ENCODE data around the gene IFT43. TPM values are rescaled to one million over a fixed set of nuclear protein-coding genes. Genes with fewer than 3 reads are reported as not detected.

Gene IFT43
- polyA plus RNA-seq, 1 of the 3 experiments (the other 2 are of a cell fraction): 78.8 TPM

DNA sequence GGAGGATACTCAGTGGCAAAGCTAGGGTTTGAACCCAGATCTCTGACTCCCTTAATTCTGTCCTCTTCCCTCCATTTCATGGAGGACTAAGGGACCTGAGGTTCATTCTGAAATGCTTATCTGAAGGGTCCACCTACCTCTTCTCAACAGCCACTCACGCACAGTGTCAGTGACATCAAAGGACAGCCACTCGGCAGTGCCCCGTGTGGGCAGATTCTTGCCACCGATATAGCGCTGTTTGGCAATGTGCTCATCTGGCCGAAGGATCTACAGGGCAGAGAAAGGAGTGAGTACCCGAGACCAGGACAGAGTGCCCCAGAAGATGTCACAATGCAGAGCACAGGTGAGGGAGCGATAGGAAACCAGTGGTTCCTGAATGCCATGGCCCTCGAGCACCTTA lies 14.6 kb upstream of the IFT43 start:
- no peak for DNase-seq
- CTCF ChIA-PET: interaction anchor here (1.0 to 19.6 kb wide), 6 partner anchors 10 to 262 kb away, joined by 3 to 550 read pairs (median 8); partner anchors contain the start of gene TGFB3
- no peaks in the 10 kb centered on the region for H4K20me1 ChIP-seq (ENCODE audit: insufficient read depth)
- no peak overlapping the region for H3K4me2 ChIP-seq
- POLR2A ChIA-PET: no interaction called here
- H2AFZ ChIP-seq (ENCODE audit: low read depth): no peak overlapping the region
- no peaks in the 10 kb centered on the region for H3K27me3 ChIP-seq (ENCODE audit: insufficient read depth)
- H3K27ac ChIP-seq (ENCODE audit: low read depth in 2 of 2, low read length in 1 of 2): no peak overlapping the region
- no peak overlapping the region for H3K9ac ChIP-seq
- no peaks in the 10 kb centered on the region for H3K9me3 ChIP-seq
- H3K4me1 ChIP-seq (ENCODE audit: control insufficient read depth in 1 of 2, insufficient read depth in 2 of 2, low read depth in 1 of 2, low read length in 1 of 2): peaks cover 0 to 23% of the 10 kb centered on the region in 2 experiments; a peak in 2 of 4 replicates
- TF ChIP-seq YY1 (IDR thresholded peaks at IDR 0.05; ENCODE audit: low read depth) (no peak), CHD2 (IDR thresholded peaks at IDR 0.05; ENCODE audit: low read length, partially characterized antibody) (no peak), GATA2 (CRISPR knock-in tag; IDR thresholded peaks at IDR 0.05) (no peak), FOXJ3 (CRISPR knock-in tag; IDR thresholded peaks at IDR 0.05) (no peak), JUND (IDR thresholded peaks at IDR 0.05) (no peak), RAD21 (IDR thresholded peaks at IDR 0.05; ENCODE audit: low read length) (no peak), RXRA (IDR thresholded peaks at IDR 0.05; ENCODE audit: borderline replicate concordance, low read depth) (no peak), NRF1 (IDR thresholded peaks at IDR 0.05; ENCODE audit: low read depth, low read length) (no peak), ELF1 (IDR thresholded peaks at IDR 0.05) (no peak), MEF2A (IDR thresholded peaks at IDR 0.05; ENCODE audit: borderline replicate concordance, low read depth) (no peak), RCOR1 (IDR thresholded peaks at IDR 0.05; ENCODE audit: low read length) (no peak), FOXM1 (IDR thresholded peaks at IDR 0.05; ENCODE audit: low read depth) (no peak), TAF1 (IDR thresholded peaks at IDR 0.05; ENCODE audit: borderline replicate concordance, low read depth, low read length) (no peak), SIN3A (IDR thresholded peaks at IDR 0.05; ENCODE audit: borderline replicate concordance, low read depth, low read length) (no peak), TEAD4 (IDR thresholded peaks at IDR 0.05; ENCODE audit: borderline replicate concordance, insufficient read depth) (no peak), EZH2phosphoT487 (IDR thresholded peaks at IDR 0.05; ENCODE audit: borderline replicate concordance, low read depth) (no peak)
- TF ChIP-seq, protein P1, sequence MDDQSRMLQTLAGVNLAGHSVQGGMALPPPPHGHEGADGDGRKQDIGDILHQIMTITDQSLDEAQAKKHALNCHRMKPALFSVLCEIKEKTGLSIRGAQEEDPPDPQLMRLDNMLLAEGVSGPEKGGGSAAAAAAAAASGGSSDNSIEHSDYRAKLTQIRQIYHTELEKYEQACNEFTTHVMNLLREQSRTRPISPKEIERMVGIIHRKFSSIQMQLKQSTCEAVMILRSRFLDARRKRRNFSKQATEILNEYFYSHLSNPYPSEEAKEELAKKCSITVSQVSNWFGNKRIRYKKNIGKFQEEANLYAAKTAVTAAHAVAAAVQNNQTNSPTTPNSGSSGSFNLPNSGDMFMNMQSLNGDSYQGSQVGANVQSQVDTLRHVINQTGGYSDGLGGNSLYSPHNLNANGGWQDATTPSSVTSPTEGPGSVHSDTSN (IDR thresholded peaks at IDR 0.05): no peak
- TF ChIP-seq, protein P2, sequence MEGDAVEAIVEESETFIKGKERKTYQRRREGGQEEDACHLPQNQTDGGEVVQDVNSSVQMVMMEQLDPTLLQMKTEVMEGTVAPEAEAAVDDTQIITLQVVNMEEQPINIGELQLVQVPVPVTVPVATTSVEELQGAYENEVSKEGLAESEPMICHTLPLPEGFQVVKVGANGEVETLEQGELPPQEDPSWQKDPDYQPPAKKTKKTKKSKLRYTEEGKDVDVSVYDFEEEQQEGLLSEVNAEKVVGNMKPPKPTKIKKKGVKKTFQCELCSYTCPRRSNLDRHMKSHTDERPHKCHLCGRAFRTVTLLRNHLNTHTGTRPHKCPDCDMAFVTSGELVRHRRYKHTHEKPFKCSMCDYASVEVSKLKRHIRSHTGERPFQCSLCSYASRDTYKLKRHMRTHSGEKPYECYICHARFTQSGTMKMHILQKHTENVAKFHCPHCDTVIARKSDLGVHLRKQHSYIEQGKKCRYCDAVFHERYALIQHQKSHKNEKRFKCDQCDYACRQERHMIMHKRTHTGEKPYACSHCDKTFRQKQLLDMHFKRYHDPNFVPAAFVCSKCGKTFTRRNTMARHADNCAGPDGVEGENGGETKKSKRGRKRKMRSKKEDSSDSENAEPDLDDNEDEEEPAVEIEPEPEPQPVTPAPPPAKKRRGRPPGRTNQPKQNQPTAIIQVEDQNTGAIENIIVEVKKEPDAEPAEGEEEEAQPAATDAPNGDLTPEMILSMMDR (IDR thresholded peaks at IDR 0.05): no peak
- TF ChIP-seq, protein P3, sequence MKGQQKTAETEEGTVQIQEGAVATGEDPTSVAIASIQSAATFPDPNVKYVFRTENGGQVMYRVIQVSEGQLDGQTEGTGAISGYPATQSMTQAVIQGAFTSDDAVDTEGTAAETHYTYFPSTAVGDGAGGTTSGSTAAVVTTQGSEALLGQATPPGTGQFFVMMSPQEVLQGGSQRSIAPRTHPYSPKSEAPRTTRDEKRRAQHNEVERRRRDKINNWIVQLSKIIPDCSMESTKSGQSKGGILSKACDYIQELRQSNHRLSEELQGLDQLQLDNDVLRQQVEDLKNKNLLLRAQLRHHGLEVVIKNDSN (IDR thresholded peaks at IDR 0.05; ENCODE audit: borderline replicate concordance, low read depth): no peak
- H3K79me2 ChIP-seq (ENCODE audit: insufficient read depth): no peaks in the 10 kb centered on the region
- no peaks in the 10 kb centered on the region for H3F3A ChIP-seq (replicated peaks; ENCODE audit: insufficient read depth)
- H3K9me2 ChIP-seq: no peaks in the 10 kb centered on the region
- peaks cover 0 to 2% of the 10 kb centered on the region in 2 experiments for H3K36me3 ChIP-seq (replicated peaks in 1 of 2; ENCODE audit: control insufficient read depth in 1 of 2, insufficient read depth in 2 of 2, low read length in 1 of 2)
- H3K4me3 ChIP-seq (ENCODE audit: low read depth in 2 of 2, low read length in 1 of 2): no peak overlapping the region
- WGBS (ENCODE audit: low lambda C conversion rate): 93% methylated on average over 9 of the region's 9 CpGs

All from SK-N-SH (cell line).